ENCODE measurements around the gene LPCAT2.
A peak's percentile ranks its signal among the peaks of the same experiment; 100 is the strongest.

Gene LPCAT2

GRCh38 chr16:55555436-55555835 lies 46.6 kb downstream of the LPCAT2 start:
- no peak for DNase-seq (ENCODE audit: low spot score)

- no peak for DNase-seq (ENCODE audit: low spot score)
Measured at GRCh38 chr16:55557186-55557585, 48.3 kb downstream of the LPCAT2 start.

- DNase-seq (ENCODE audit: low spot score) = no peak
Measured at GRCh38 chr16:55559233-55559632, 50.4 kb downstream of the LPCAT2 start.

GRCh38 chr16:55559933-55560516 lies 51.2 kb downstream of the LPCAT2 start:
- DNase-seq (ENCODE audit: low spot score) = no peak

GRCh38 chr16:55561319-55561848 lies 52.5 kb downstream of the LPCAT2 start:
- DNase-seq (ENCODE audit: low spot score) = no peak

GRCh38 chr16:55562936-55563335 lies 54.1 kb downstream of the LPCAT2 start:
- no peak for DNase-seq (ENCODE audit: low spot score)

GRCh38 chr16:55563797-55564196 lies 54.9 kb downstream of the LPCAT2 start:
- DNase-seq (ENCODE audit: low spot score) = no peak

- DNase-seq (ENCODE audit: low spot score) = no peak
Measured at GRCh38 chr16:55565086-55565485, 56.2 kb downstream of the LPCAT2 start.

GRCh38 chr16:55566432-55567175 lies 57.7 kb downstream of the LPCAT2 start, which contains the start of gene CAPNS2:
Gene CAPNS2, plus strand, starts transcription at chr16:55566684. Its CDS starts 73 bp downstream, at chr16:55566757.
- DNase-seq (ENCODE audit: low spot score) = no peak

- no peak for DNase-seq (ENCODE audit: low spot score)
Measured at GRCh38 chr16:55567382-55567781, 58.5 kb downstream of the LPCAT2 start.

GRCh38 chr16:55568207-55568606 lies 59.3 kb downstream of the LPCAT2 start:
- DNase-seq (ENCODE audit: low spot score) = no peak

GRCh38 chr16:55569025-55569424 lies 60.2 kb downstream of the LPCAT2 start:
- DNase-seq (ENCODE audit: low spot score) = no peak

GRCh38 chr16:55570159-55570558 lies 61.3 kb downstream of the LPCAT2 start:
- no peak for DNase-seq (ENCODE audit: low spot score)

- no peak for DNase-seq (ENCODE audit: low spot score)
Measured at GRCh38 chr16:55571191-55571897, 62.5 kb downstream of the LPCAT2 start.

GRCh38 chr16:55572439-55572838 lies 63.6 kb downstream of the LPCAT2 start:
- no peak for DNase-seq (ENCODE audit: low spot score)

- DNase-seq (ENCODE audit: low spot score) = no peak
Measured at GRCh38 chr16:55574811-55575210, 65.9 kb downstream of the LPCAT2 start.

GRCh38 chr16:55575496-55575895 lies 66.6 kb downstream of the LPCAT2 start:
- no peak for DNase-seq (ENCODE audit: low spot score)

- DNase-seq (ENCODE audit: low spot score) = no peak
Measured at GRCh38 chr16:55576384-55576783, 67.5 kb downstream of the LPCAT2 start.

GRCh38 chr16:55577887-55578286 lies 69.0 kb downstream of the LPCAT2 start:
- DNase-seq (ENCODE audit: low spot score) = peak; percentile 46

- DNase-seq (ENCODE audit: low spot score) = no peak
Measured at GRCh38 chr16:55585631-55586030, 76.8 kb downstream of the LPCAT2 start.

- no peak for DNase-seq (ENCODE audit: low spot score)
Measured at GRCh38 chr16:55588799-55589198, 79.9 kb downstream of the LPCAT2 start.

GRCh38 chr16:55592306-55592705 lies 83.4 kb downstream of the LPCAT2 start:
- no peak for DNase-seq (ENCODE audit: low spot score)

- no peak for DNase-seq (ENCODE audit: low spot score)
Measured at GRCh38 chr16:55597928-55598327, 89.1 kb downstream of the LPCAT2 start.
